NT2/D1 (cell line): Measurements from ENCODE around the gene BMPER.

Experiments
- YY1 ChIP-seq: IDR thresholded peaks from 2 replicates; pipeline ENCODE4 v1.6.1; 2011; ENCODE audit not compliant: insufficient read length, insufficient read depth
- ZNF274 ChIP-seq: IDR thresholded peaks from 2 replicates; pipeline ENCODE4 v1.6.1; 2011; ENCODE audit warnings: mild to moderate bottlenecking, low read depth, low read length

- TF ChIP-seq ZNF274, result no peak
- TF ChIP-seq YY1, result no peak
These were observed 251.0 kb downstream of the BMPER start for GRCh38 chr7:34156336-34156735.
